Ishikawa (cell line): Measurements from ENCODE around the gene VNN1.

ENCODE experiments used
- EP300 ChIP-seq: IDR thresholded peaks from 2 replicates; pipeline ENCODE4 v1.6.1; 2012; ENCODE audit warnings: borderline replicate concordance
- MAX ChIP-seq: IDR thresholded peaks from 2 replicates; pipeline ENCODE4 v1.6.1; 2012
- REST ChIP-seq: IDR thresholded peaks from 2 replicates; pipeline ENCODE4 v1.6.1; 2012; ENCODE audit warnings: low read depth, mild to moderate bottlenecking
- TAF1 ChIP-seq: IDR thresholded peaks from 2 replicates; pipeline ENCODE4 v1.6.1; 2012; ENCODE audit warnings: low read depth, mild to moderate bottlenecking
- USF1 ChIP-seq: IDR thresholded peaks from 2 replicates; pipeline ENCODE4 v1.6.1; 2012

- TF ChIP-seq EP300 (no peak), TAF1 (no peak), REST (no peak), USF1 (no peak), MAX (no peak)
Measured at GRCh38 chr6:132719736-132720448, 6.0 kb upstream of the VNN1 start.
